IMR-90 (cell line): Measurements from ENCODE around the gene NRIP1. TPM values are rescaled to one million over a fixed set of nuclear protein-coding genes. Genes with fewer than 3 reads are reported as not detected.

Source experiments
- ATAC-seq: fragments of 200-7000 bp; cut with Tn5 transposase; 2 replicates; pipeline ENCODE4 v1.9.1; 2020; ENCODE audit warnings: low read depth, mild to moderate bottlenecking, moderate library complexity
- BruUV-seq: library from RNA; stranded (reverse); fragments of 400-500 nt; replicated peaks from 2 replicates; lab custom pipeline; 2021; lab: Mats Ljungman, UMichigan
- CTCF ChIA-PET: fragments of 300-600 bp; formaldehyde crosslinking; extraction: SDS; loops from one replicate; lab custom pipeline; 2021; ENCODE audit warnings: antibody characterized with exemption; lab: Yijun Ruan, JAX
- POLR2A ChIA-PET: fragments of 300-600 bp; sonication (Branson Sonifier 250); formaldehyde crosslinking; loops from one replicate; lab custom pipeline; 2022; ENCODE audit warnings: antibody characterized with exemption; ENCODE audit not compliant: unreplicated experiment; lab: Charles Lee
- DNase-seq: peaks from one replicate; pipeline ENCODE4 v3.0.0; 2013
- H2AFZ ChIP-seq: replicated peaks from 2 replicates; pipeline ENCODE3; 2013; ENCODE audit warnings: low read length, mild to moderate bottlenecking; ENCODE audit not compliant: poor library complexity
- H2AK5ac ChIP-seq: 2 replicates; pipeline ENCODE4 v1.6.1; 2013; ENCODE audit warnings: low read depth, low read length, inconsistent platforms
- H2AK9ac ChIP-seq: replicated peaks from 2 replicates; pipeline ENCODE3; 2013; ENCODE audit warnings: mild to moderate bottlenecking, low read depth, low read length, moderate library complexity; ENCODE audit not compliant: poor library complexity
- H2BK120ac ChIP-seq: 2 replicates; pipeline ENCODE4 v1.6.1; 2013; ENCODE audit warnings: low read depth, low read length, inconsistent platforms
- H2BK15ac ChIP-seq: 3 replicates; pipeline ENCODE4 v1.6.1; 2013; ENCODE audit warnings: low read depth, low read length, inconsistent platforms
- H2BK20ac ChIP-seq: 2 replicates; pipeline ENCODE4 v1.6.1; 2013; ENCODE audit warnings: low read depth, mild to moderate bottlenecking, inconsistent platforms, low read length, moderate library complexity
- H2BK5ac ChIP-seq: 2 replicates; pipeline ENCODE4 v1.6.1; 2013; ENCODE audit warnings: mild to moderate bottlenecking, low read depth, low read length, inconsistent platforms; ENCODE audit not compliant: poor library complexity, severe bottlenecking
- H3K14ac ChIP-seq: replicated peaks from 2 replicates; pipeline ENCODE4 v1.6.1; 2013; ENCODE audit warnings: low read depth, low read length, inconsistent platforms
- H3K18ac ChIP-seq: 2 replicates; pipeline ENCODE4 v1.6.1; 2013; ENCODE audit warnings: low read depth, low read length, control low read depth
- H3K23ac ChIP-seq: 2 replicates; pipeline ENCODE4 v1.6.1; 2013; ENCODE audit warnings: low read depth, low read length, inconsistent platforms
- H3K27ac ChIP-seq: 2 replicates; pipeline ENCODE4 v1.5.1; 2013; ENCODE audit warnings: mild to moderate bottlenecking, control low read depth, low read length; ENCODE audit not compliant: insufficient read depth
- H3K27me3 ChIP-seq: 2 replicates; pipeline ENCODE4 v1.6.1; 2013; ENCODE audit warnings: low read length; ENCODE audit not compliant: control insufficient read depth, insufficient read depth
- H3K36me3 ChIP-seq: 2 replicates; pipeline ENCODE4 v1.6.1; 2013; ENCODE audit warnings: low read length, mixed read lengths; ENCODE audit not compliant: control insufficient read depth, insufficient read depth
- H3K4ac ChIP-seq: 2 replicates; pipeline ENCODE4 v1.6.1; 2013; ENCODE audit warnings: low read depth, low read length, inconsistent platforms
- H3K4me1 ChIP-seq: 2 replicates; pipeline ENCODE4 v1.6.1; 2013; ENCODE audit warnings: low read length, mixed read lengths; ENCODE audit not compliant: control insufficient read depth, insufficient read depth
- H3K4me2 ChIP-seq: 2 replicates; pipeline ENCODE4 v1.6.1; 2013; ENCODE audit warnings: low read depth, mild to moderate bottlenecking, control low read depth, low read length, moderate library complexity
- H3K4me3 ChIP-seq: 2 replicates; pipeline ENCODE4 v1.5.1; 2013; ENCODE audit warnings: low read depth, mild to moderate bottlenecking, control low read depth, low read length, moderate library complexity; ENCODE audit not compliant: insufficient read depth
- H3K56ac ChIP-seq: 2 replicates; pipeline ENCODE4 v1.6.1; 2013; ENCODE audit warnings: low read length, inconsistent platforms; ENCODE audit not compliant: insufficient read depth; ENCODE audit errors: extremely low read depth
- H3K79me1 ChIP-seq, 2 experiments: 2 replicates each; pipeline ENCODE4 v1.6.1; 2013; ENCODE audit warnings: low read length in 2 of 2, inconsistent platforms in 1 of 2, low read depth in 1 of 2
- H3K9ac ChIP-seq: 2 replicates; pipeline ENCODE4 v1.6.1; 2013; ENCODE audit warnings: low read depth, low read length, control low read depth
- H3K9me1 ChIP-seq: 2 replicates; pipeline ENCODE4 v1.6.1; 2013; ENCODE audit warnings: low read length, inconsistent platforms; ENCODE audit not compliant: insufficient read depth
- H3K9me3 ChIP-seq: 2 replicates; pipeline ENCODE4 v1.6.1; 2013; ENCODE audit warnings: low read length; ENCODE audit not compliant: control insufficient read depth, insufficient read depth
- H4K20me1 ChIP-seq: 2 replicates; pipeline ENCODE4 v1.6.1; 2013; ENCODE audit warnings: low read length, inconsistent platforms; ENCODE audit not compliant: insufficient read depth
- H4K5ac ChIP-seq: 2 replicates; pipeline ENCODE4 v1.6.1; 2013; ENCODE audit warnings: mild to moderate bottlenecking, low read depth, low read length, control low read depth
- H4K8ac ChIP-seq, 2 experiments: 2 replicates each; pipeline ENCODE4 v1.6.1; 2013; ENCODE audit warnings: low read depth in 2 of 2, low read length in 2 of 2, control low read depth in 1 of 2, inconsistent platforms in 1 of 2
- H4K91ac ChIP-seq: 2 replicates; pipeline ENCODE4 v1.6.1; 2013; ENCODE audit warnings: low read depth, low read length, inconsistent platforms; ENCODE audit not compliant: insufficient read depth
- CHD1 ChIP-seq: IDR thresholded peaks from 2 replicates; pipeline ENCODE4 v1.6.1; 2012; ENCODE audit warnings: low read depth, low read length, improper control_type of control experiment
- MAFK ChIP-seq: IDR thresholded peaks from 2 replicates; pipeline ENCODE4 v1.6.1; 2012; ENCODE audit warnings: low read depth, low read length, improper control_type of control experiment
- MAZ ChIP-seq: IDR thresholded peaks from 2 replicates; pipeline ENCODE4 v1.6.1; 2012; ENCODE audit warnings: low read depth, mild to moderate bottlenecking, low read length, improper control_type of control experiment, moderate library complexity, borderline replicate concordance
- POLR2A ChIP-seq: IDR thresholded peaks from 2 replicates; pipeline ENCODE4 v1.6.1; 2012; ENCODE audit warnings: mild to moderate bottlenecking, low read depth, low read length
- dilution Hi-C: fragments of 300-500 bp; cut with HindIII; formaldehyde crosslinking; loops from one replicate; pipeline ENCODE4 v1.14.3; 2018; ENCODE audit warnings: low sequenced_read_pairs; ENCODE audit not compliant: unreplicated experiment
- in situ Hi-C: fragments of 300-500 bp; cut with MboI; formaldehyde crosslinking; loops from 3 replicates; pipeline ENCODE4 v1.14.3; 2019; ENCODE audit warnings: low sequenced_read_pairs, inconsistent platforms, mixed read lengths
- intact Hi-C: fragments of 100-400 bp; cut with micrococcal nuclease; formaldehyde crosslinking; loops from 2 replicates; pipeline ENCODE4 v1.10.0; 2022
- polyA plus RNA-seq, 3 experiments: library from polyadenylated mRNA; depleted of rRNA; stranded (reverse); fragments of >200 nt; gene quantifications; 2 replicates each; pipeline ENCODE4 v1.2.3, GENCODE V29; 2012; ENCODE audit warnings: low replicate concordance in 1 of 3
- total RNA-seq: library from RNA; depleted of rRNA; stranded (reverse); fragments of >200 nt; gene quantifications from 2 replicates; pipeline ENCODE4 v1.2.3, GENCODE V29; 2012
- TF ChIP-seq, protein P1 (sequence below): fragments of 150-350 bp; IDR thresholded peaks from 2 replicates; pipeline ENCODE4 v1.6.1; 2016; ENCODE audit warnings: low read depth, mild to moderate bottlenecking, low read length, moderate library complexity, borderline replicate concordance
- TF ChIP-seq, protein P2 (sequence below): fragments of 150-350 bp; IDR thresholded peaks from 2 replicates; pipeline ENCODE4 v1.6.1; 2017; ENCODE audit warnings: mild to moderate bottlenecking, antibody characterized with exemption, low read length, low read depth

Gene NRIP1
- total and polyA plus RNA-seq, 2 of the 4 experiments (the other 2 are of a cell fraction), result 9.6 to 73.8 TPM

DNA sequence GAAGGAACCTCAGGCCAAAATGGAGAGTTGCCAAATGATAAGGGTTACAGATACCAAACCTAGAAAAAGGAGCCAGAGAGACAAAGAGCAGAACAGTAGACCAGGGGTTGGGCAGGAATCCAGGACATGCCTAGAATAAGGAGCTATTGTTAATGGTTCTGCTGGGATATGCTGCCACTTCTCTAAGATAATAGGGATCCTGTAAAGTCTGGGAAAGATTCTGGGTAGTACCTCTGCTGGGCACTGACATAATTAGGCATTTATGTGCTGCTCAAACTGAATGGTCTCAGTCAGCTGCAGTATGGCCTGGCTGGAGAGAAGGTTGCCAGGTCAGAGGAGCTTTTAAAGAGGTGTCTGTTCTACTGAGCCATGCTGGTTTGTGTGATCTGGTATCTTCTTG, 19.9 kb upstream of the NRIP1 start:
- Histone ChIP-seq H3K9me1 (no peaks in the 10 kb centered on the region), H2BK15ac (no peak overlapping the region), H4K5ac (no peak overlapping the region), H3K9me3 (no peaks in the 10 kb centered on the region), H2AK5ac (no peak overlapping the region), H2BK5ac (no peak overlapping the region), H3K79me1 (no peaks in the 10 kb centered on the region), H3K9ac (no peak overlapping the region), H3K23ac (no peak overlapping the region), H3K4me2 (no peak overlapping the region), H4K8ac (no peak overlapping the region), H3K4me3 (no peak overlapping the region), H4K91ac (no peak overlapping the region), H3K27ac (no peak overlapping the region), H3K14ac (no peak overlapping the region), H3K56ac (no peak overlapping the region), H3K4ac (no peak overlapping the region), H2AFZ (no peak overlapping the region), H2BK20ac (no peak overlapping the region), H2BK120ac (no peak overlapping the region), H4K20me1 (no peaks in the 10 kb centered on the region), H3K27me3 (no peaks in the 10 kb centered on the region), H3K18ac (no peak overlapping the region), H2AK9ac (no peak overlapping the region), H3K36me3 (no peaks in the 10 kb centered on the region), H3K4me1 (no peaks in the 10 kb centered on the region)
- TF ChIP-seq, protein P1, sequence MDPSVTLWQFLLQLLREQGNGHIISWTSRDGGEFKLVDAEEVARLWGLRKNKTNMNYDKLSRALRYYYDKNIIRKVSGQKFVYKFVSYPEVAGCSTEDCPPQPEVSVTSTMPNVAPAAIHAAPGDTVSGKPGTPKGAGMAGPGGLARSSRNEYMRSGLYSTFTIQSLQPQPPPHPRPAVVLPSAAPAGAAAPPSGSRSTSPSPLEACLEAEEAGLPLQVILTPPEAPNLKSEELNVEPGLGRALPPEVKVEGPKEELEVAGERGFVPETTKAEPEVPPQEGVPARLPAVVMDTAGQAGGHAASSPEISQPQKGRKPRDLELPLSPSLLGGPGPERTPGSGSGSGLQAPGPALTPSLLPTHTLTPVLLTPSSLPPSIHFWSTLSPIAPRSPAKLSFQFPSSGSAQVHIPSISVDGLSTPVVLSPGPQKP, result no peak
- TF ChIP-seq MAFK (no peak), MAZ (no peak), CHD1 (no peak), POLR2A (no peak)
- TF ChIP-seq, protein P2, sequence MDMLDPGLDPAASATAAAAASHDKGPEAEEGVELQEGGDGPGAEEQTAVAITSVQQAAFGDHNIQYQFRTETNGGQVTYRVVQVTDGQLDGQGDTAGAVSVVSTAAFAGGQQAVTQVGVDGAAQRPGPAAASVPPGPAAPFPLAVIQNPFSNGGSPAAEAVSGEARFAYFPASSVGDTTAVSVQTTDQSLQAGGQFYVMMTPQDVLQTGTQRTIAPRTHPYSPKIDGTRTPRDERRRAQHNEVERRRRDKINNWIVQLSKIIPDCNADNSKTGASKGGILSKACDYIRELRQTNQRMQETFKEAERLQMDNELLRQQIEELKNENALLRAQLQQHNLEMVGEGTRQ, result no peak
- in situ Hi-C loops, result loop anchor here (25.0 kb wide), 1 partner anchor 697 kb away; the partner anchor contains the start of gene HSPA13
- no peak for ATAC-seq
- CTCF ChIA-PET, result interaction anchor here (1.5 kb wide), 1 partner anchor 9 kb away, joined by 4 read pairs; no protein-coding TSS in a partner anchor
- dilution Hi-C loops, result no loop called here
- no TSS peak for BruUV-seq
- POLR2A ChIA-PET, result no interaction called here
- no peak for DNase-seq
- intact Hi-C loops, result no loop called here
